Choroid plexus epithelial cell (primary cell): Measurements from ENCODE around the gene CASP5.

ENCODE experiments used
- DNase-seq: peaks from one replicate; pipeline ENCODE4 v3.0.0-alpha.2; 2010; ENCODE audit warnings: low read depth
- H3K4me3 ChIP-seq: 2 replicates; pipeline ENCODE4 v1.5.1; 2011; ENCODE audit warnings: low read depth, mild to moderate bottlenecking, control low read depth, low read length, moderate library complexity
- CTCF ChIP-seq: conservative IDR thresholded peaks from 2 replicates; pipeline ENCODE4 v1.5.1; 2011; ENCODE audit warnings: low read depth, mild to moderate bottlenecking, control low read depth, inconsistent platforms, low read length, moderate library complexity

The CASP5 gene

GRCh38 chr11:105000797-105001196 is 22.2 kb downstream of the CASP5 start:
- H3K4me3 ChIP-seq: no peak overlapping the region
- no peak for DNase-seq
- TF ChIP-seq CTCF: peak; percentile 59

DNA sequence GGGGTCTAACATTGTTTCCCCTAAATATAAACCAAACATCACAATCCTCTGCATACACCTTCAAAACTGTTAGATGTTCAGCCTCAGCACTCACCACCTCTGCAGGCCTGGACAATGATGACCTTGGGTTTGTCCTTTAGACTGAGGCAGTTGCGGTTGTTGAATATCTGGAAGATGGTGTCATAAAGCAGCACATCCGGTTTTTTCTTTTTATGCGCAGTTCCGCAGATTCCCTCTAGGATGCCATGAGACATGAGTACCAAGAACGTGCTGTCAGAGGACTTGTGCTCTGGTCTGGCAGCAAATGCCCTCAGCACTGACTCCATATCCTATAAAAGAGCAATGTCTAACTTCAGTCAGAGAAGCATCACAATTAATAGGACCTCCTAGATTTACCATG is 22.8 kb downstream of the CASP5 start:
- peak; percentile 31 for TF ChIP-seq CTCF
- H3K4me3 ChIP-seq: no peak overlapping the region
- peak; percentile 26 for DNase-seq

DNA sequence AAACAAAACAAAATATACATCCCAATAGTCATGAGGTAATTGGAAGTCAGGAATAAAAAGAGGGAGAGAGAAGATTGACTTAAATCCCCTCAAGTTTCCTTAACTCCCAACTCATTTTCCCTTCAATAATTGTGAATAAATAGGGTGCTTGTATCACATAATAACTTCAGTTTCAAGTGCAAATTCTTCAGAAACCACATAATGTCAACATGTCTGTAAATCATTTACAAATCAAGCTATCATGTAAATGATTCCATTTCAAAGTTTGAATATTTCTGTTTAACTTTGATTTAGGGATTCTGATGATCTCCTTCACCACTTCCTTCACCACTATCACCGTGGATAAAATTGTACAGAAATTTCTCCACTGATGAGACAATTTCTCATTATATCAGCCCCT is 23.2 kb downstream of the CASP5 start:
- no peak for TF ChIP-seq CTCF
- no peak overlapping the region for H3K4me3 ChIP-seq
- DNase-seq: no peak

DNA sequence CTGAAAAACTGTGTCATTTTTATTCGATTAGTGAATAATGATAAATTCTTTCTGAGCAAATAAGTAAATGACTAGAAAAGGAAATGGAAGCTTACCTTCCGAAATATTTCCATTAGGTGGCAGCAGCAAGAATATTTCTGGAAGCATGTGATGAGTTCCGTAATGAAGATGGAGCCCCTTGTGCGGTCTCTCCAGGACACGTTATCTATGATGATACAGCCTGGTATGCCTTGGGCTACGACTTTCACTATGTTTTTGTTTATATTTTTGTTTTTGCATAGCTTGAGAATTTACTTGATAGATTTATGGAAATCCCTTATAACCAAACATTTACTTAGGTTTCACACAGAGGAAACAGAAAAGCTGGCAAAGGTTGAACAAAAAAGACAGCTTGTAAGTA is 25.7 kb downstream of the CASP5 start:
- DNase-seq: peak; percentile 69
- TF ChIP-seq CTCF: peak; percentile 43
- H3K4me3 ChIP-seq: no peak overlapping the region

DNA sequence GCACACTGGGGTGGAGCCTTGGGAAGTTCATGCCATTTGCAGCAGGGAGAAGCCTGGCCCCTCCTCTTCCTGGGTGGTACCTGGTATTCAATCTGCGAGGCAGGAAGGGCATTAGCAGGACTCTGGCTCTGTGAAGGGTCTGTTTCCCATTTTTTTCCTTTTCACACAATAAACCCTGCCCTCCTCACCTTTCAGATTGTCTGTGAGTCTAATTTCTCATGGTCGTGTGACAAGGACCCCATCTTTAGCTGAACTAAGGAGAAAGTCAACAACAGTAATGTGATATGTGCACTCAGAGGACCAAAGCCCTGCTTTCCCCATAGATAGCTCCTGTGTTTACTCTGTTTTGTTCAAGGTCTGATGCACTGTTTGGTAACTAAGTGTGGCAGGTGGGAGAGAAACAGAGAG is 28.0 kb downstream of the CASP5 start:
- DNase-seq: no peak
- TF ChIP-seq CTCF: no peak

GRCh38 chr11:104992781-104993180 is 30.2 kb downstream of the CASP5 start:
- no peak for TF ChIP-seq CTCF
- no peak overlapping the region for H3K4me3 ChIP-seq
- no peak for DNase-seq

More for the DNA sequence above, 28.0 kb downstream of the CASP5 start:
- no peak overlapping the region for H3K4me3 ChIP-seq

- H3K4me3 ChIP-seq: no peak overlapping the region
- TF ChIP-seq CTCF: no peak
- no peak for DNase-seq
Measured at GRCh38 chr11:104991994-104992393, 31.0 kb downstream of the CASP5 start.
